ENCODE data around the gene DHRS9. TPM values are rescaled to one million over a fixed set of nuclear protein-coding genes. Genes with fewer than 3 reads are reported as not detected.

The DHRS9 gene
- total RNA-seq, 2 donors from 2014 or later, result 31.4 to 135 TPM

DNA sequence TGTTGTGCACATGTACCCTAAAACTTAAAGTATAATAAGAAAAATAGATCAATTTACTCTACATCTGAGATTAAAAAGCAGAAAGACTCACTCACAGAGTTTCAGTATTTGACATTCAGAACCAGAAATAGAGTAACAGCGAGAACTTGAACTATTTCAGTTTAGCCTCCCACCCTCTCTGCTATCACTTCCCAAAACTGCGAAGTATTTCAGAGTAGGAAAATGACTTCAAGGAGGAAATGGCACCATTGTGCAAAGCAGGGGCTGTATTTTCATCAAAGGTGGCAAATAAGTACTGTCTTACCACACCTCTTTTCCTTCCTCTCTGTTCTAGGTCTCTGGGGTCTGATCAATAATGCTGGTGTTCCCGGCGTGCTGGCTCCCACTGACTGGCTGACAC lies 13.6 kb downstream of the DHRS9 start:
- H3K27ac ChIP-seq, result peak overlapping the region; percentile 7 to 80
- peak overlapping the region; percentile 27 to 39 for H3K4me3 ChIP-seq

DNA sequence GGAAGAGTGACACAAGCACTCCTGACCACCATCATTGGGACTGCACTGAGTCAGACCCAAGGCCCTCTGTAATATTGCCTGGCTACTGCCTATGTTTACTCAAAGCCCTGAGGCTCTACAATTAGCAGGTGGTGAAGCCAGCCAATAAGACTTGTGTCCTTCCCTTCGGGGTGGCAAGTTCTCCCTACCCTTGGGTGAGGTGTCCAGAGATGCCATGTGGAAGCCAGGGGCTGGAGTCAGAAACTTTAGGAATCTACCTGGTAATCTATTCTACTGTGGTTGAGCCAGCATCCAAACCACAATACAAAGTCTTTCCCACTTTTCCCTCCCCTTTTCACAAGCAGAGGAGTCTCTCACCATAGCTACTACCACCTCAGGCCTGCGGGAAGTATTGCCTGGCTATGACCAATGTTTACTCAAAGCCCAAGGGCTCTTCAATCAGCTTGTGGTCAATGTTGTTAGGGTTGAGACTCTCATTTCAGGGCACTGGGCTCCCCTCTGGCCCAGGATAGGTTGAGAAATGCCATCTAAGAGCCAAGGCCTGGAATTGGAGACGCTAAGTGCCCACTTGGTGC lies 17.6 kb downstream of the DHRS9 start:
- H3K27me3 ChIP-seq, result no peaks in the 10 kb centered on the region
- TF ChIP-seq, protein P1, sequence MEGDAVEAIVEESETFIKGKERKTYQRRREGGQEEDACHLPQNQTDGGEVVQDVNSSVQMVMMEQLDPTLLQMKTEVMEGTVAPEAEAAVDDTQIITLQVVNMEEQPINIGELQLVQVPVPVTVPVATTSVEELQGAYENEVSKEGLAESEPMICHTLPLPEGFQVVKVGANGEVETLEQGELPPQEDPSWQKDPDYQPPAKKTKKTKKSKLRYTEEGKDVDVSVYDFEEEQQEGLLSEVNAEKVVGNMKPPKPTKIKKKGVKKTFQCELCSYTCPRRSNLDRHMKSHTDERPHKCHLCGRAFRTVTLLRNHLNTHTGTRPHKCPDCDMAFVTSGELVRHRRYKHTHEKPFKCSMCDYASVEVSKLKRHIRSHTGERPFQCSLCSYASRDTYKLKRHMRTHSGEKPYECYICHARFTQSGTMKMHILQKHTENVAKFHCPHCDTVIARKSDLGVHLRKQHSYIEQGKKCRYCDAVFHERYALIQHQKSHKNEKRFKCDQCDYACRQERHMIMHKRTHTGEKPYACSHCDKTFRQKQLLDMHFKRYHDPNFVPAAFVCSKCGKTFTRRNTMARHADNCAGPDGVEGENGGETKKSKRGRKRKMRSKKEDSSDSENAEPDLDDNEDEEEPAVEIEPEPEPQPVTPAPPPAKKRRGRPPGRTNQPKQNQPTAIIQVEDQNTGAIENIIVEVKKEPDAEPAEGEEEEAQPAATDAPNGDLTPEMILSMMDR (IDR thresholded peaks at IDR 0.05), result no peak
- no peak for DNase-seq (ENCODE audit: low spot score)

More for the DNA sequence above, 13.6 kb downstream of the DHRS9 start:
- Histone ChIP-seq H3K27me3 (no peaks in the 10 kb centered on the region), H3K36me3 (peaks cover 6% of the 10 kb centered on the region), H3K4me1 (peaks cover 0 to 16% of the 10 kb centered on the region in 2 donors), H3K9me3 (peaks cover 0 to 22% of the 10 kb centered on the region in 2 donors)
- TF ChIP-seq, protein P1 (IDR thresholded peaks at IDR 0.05), result no peak
- no peak for DNase-seq (ENCODE audit: low spot score)

DNA sequence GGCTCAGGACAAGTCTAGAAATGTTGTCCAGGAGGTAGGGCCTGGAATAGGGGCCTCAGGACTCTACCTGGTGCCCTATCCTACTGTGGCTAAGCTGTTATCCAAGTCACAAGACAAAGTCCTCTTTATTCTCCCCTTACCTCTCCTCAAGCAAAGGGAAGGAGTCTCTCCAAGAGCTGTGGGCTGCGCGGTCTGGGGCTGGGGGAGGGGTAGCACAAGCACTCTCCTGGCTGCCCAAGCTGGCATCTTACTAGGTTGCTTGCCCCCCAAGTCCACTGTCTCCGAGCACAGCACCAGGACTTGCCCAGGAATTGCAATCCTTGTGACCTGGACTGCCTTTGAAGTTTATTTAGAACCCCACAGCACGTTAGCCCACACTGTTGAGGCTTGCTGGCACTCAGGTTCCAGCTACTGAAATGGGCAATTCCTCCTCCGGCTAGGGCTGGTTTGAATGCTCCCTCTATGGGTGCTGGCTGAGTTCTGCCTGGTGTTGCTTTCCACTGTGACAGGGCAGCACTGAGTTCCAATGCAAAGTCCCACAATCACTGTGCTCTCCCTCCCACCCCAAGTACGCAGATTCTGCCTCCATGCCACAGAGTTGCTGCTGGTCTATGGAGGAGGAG lies 18.5 kb downstream of the DHRS9 start:
- Histone ChIP-seq H3K9me3 (peaks cover 0 to 22% of the 10 kb centered on the region in 2 donors), H3K4me1 (peaks cover 0 to 27% of the 10 kb centered on the region in 2 donors), H3K27ac (peak overlapping the region in 1 of 2 donors; percentile 35), H3K36me3 (peaks cover 14% of the 10 kb centered on the region), H3K4me3 (peak overlapping the region in 1 of 2 donors; percentile 3), H3K27me3 (no peaks in the 10 kb centered on the region)
- TF ChIP-seq, protein P1 (IDR thresholded peaks at IDR 0.05), result peak in 1 of 2 donors; percentile 31
- DNase-seq (ENCODE audit: low spot score), result no peak

More for the DNA sequence above, 17.6 kb downstream of the DHRS9 start:
- peak overlapping the region; percentile 1 for H3K4me3 ChIP-seq
- H3K9me3 ChIP-seq, result peaks cover 0 to 22% of the 10 kb centered on the region in 2 donors
- H3K36me3 ChIP-seq, result peaks cover 8% of the 10 kb centered on the region
- H3K27ac ChIP-seq, result peak overlapping the region in 1 of 2 donors; percentile 35
- peaks cover 0 to 23% of the 10 kb centered on the region in 2 donors for H3K4me1 ChIP-seq

DNA sequence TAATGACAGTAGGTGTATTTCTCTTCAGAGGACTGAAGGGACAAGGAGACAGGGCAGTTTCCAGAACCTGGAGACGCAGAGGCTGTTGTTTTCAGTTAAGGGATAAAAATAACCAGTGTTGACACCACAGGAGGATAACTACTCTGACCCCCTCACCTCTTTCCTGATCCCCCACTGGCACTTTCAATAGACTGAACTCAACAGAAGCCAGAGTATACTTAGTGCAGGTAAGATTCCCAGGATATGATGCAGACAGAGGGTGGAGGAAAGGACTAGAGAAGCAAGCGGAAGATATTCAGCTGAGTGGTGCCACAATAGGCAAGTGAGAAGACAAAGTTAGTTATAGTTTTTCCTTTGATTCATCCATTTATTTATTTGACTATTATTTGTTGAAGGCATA lies 19.8 kb downstream of the DHRS9 start:
- Histone ChIP-seq H3K9me3 (peaks cover 0 to 20% of the 10 kb centered on the region in 2 donors), H3K4me3 (no peak overlapping the region), H3K4me1 (peaks cover 0 to 27% of the 10 kb centered on the region in 2 donors), H3K27ac (peak overlapping the region in 1 of 2 donors; percentile 43), H3K36me3 (peaks cover 8% of the 10 kb centered on the region), H3K27me3 (no peaks in the 10 kb centered on the region)
- TF ChIP-seq, protein P1 (IDR thresholded peaks at IDR 0.05), result no peak
- DNase-seq (ENCODE audit: low spot score), result no peak

DNA sequence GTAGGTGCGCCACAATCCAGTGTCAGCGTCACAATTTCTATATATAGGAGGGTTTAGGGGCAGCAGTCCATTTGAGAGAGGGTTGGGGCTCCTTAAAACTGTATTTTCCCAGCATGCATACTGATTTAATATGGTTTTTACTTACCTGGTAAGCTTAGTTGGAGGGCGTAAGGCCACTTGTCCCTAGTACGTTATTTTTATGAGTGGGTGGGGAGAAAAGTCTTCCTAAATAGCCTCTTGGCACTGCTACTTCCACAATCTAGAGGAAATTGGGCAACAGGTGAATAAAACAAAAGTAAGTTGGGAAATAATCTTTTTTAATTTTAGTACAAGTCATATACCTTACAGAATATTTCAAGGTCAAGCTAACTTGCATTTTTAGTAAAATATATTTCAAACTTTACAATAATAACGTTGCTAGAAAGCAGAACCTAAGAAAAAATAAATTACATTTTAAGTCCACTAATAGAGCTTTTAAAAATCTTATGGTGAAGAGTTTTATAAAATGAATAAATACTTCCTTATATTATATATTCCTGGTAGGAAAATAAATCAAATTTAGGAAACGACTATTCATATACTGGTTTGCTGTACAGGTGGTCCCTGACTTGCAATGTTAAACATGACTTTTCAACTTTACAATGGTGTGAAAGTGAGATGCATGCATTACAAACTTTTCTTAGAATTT lies 20.9 kb downstream of the DHRS9 start:
- H3K9me3 ChIP-seq, result peaks cover 0 to 9% of the 10 kb centered on the region in 2 donors
- no peak for DNase-seq (ENCODE audit: low spot score)
- H3K4me1 ChIP-seq, result peaks cover 0 to 27% of the 10 kb centered on the region in 2 donors
- H3K27ac ChIP-seq, result no peak overlapping the region
- peaks cover 8% of the 10 kb centered on the region for H3K36me3 ChIP-seq
- no peaks in the 10 kb centered on the region for H3K27me3 ChIP-seq
- no peak overlapping the region for H3K4me3 ChIP-seq
- TF ChIP-seq, protein P1 (IDR thresholded peaks at IDR 0.05), result no peak
